ENCODE data around the gene RNF128. TPM values are rescaled to one million over a fixed set of nuclear protein-coding genes. Genes with fewer than 3 reads are reported as not detected.

Gene RNF128, protein sequence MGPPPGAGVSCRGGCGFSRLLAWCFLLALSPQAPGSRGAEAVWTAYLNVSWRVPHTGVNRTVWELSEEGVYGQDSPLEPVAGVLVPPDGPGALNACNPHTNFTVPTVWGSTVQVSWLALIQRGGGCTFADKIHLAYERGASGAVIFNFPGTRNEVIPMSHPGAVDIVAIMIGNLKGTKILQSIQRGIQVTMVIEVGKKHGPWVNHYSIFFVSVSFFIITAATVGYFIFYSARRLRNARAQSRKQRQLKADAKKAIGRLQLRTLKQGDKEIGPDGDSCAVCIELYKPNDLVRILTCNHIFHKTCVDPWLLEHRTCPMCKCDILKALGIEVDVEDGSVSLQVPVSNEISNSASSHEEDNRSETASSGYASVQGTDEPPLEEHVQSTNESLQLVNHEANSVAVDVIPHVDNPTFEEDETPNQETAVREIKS
- total RNA-seq: not detected

DNA sequence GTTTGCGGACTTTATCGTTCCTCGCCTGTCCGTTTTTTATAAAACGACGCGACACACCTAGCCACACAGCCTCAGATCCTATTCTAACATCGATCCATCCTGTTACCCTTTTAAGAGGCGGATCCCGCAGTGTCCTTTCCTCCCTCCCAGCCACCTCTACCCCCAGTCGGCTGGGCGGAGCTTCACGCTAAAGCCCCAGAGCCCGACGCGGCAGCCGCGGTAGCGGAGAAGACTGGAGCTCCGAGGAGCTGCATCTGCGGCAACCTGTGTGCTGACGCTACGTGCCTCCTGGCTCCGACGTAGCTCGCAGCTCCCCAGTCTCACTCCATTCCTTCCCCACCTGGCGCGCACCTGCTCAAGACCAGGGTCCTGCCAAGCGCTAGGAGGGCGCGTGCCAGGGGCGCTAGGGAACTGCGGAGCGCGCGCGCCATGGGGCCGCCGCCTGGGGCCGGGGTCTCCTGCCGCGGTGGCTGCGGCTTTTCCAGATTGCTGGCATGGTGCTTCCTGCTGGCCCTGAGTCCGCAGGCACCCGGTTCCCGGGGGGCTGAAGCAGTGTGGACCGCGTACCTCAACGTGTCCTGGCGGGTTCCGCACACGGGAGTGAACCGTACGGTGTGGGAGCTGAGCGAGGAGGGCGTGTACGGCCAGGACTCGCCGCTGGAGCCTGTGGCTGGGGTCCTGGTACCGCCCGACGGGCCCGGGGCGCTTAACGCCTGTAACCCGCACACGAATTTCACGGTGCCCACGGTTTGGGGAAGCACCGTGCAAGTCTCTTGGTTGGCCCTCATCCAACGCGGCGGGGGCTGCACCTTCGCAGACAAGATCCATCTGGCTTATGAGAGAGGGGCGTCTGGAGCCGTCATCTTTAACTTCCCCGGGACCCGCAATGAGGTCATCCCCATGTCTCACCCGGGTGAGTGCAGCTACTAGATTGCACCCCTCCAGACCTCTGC, at the start of gene RNF128:
Gene RNF128 (plus strand): TSS at position 217 of the 953 bp plus-strand sequence. CDS start 213 bp downstream, at position 430.
- H3K9me3 Mint-ChIP-seq: no peaks in the 10 kb centered on the region
- peaks cover 5% of the 10 kb centered on the region for H3K4me1 Mint-ChIP-seq (ENCODE audit: low read depth)
- DNase-seq: peak; percentile 43
- no peak within 1 kb of the TSS for H3K27ac Mint-ChIP-seq
- intact Hi-C loops (cut with micrococcal nuclease): loop anchor here (5.0 to 10.0 kb wide), 2 partner anchors 114 to 242 kb away; partner anchors contain the start of gene RADX
- POLR2A ChIA-PET: no interaction called here
- H3K36me3 Mint-ChIP-seq: no peaks in the 10 kb centered on the region
- CTCF ChIA-PET: no interaction called here
- H3K4me3 Mint-ChIP-seq: peak within 1 kb of the TSS; percentile 69
- peaks cover 18% of the 10 kb centered on the region for H3K27me3 Mint-ChIP-seq

DNA sequence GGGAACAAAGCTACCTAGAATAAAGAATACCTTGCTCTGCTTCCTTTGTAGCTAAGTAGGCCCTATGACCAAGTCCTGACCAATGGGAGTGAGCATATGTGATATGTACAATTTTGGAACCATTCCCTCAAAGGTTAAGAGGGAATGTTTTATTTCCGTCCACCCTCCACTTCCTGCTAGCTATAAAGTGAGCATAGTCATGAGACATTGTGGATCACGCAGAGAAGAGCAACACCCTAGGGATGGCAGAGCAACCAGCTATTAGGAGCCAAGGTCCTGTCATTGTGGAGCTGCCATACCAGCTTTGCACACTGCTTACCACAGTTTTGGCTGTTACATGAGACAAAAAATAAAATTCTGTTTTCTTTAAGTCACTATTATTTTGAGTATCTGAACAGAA, 45.8 kb upstream of the RNF128 start:
- CTCF ChIA-PET: no interaction called here
- Mint-ChIP-seq H3K27ac (no peak overlapping the region), H3K36me3 (no peaks in the 10 kb centered on the region), H3K4me3 (no peak overlapping the region), H3K4me1 (ENCODE audit: low read depth) (no peaks in the 10 kb centered on the region), H3K9me3 (no peaks in the 10 kb centered on the region), H3K27me3 (no peaks in the 10 kb centered on the region)
- POLR2A ChIA-PET: no interaction called here
- intact Hi-C loops (cut with micrococcal nuclease): no loop called here
- no peak for DNase-seq

- H3K36me3 Mint-ChIP-seq: no peaks in the 10 kb centered on the region
- H3K4me3 Mint-ChIP-seq: no peak overlapping the region
- intact Hi-C loops (cut with micrococcal nuclease): no loop called here
- no peaks in the 10 kb centered on the region for H3K9me3 Mint-ChIP-seq
- no peaks in the 10 kb centered on the region for H3K27me3 Mint-ChIP-seq
- no peaks in the 10 kb centered on the region for H3K4me1 Mint-ChIP-seq (ENCODE audit: low read depth)
- ChIA-PET CTCF (no interaction called here), POLR2A (no interaction called here)
- no peak for DNase-seq
- no peak overlapping the region for H3K27ac Mint-ChIP-seq
Measured at GRCh38 chrX:106684207-106684606, 42.3 kb upstream of the RNF128 start.

- Mint-ChIP-seq H3K9me3 (no peaks in the 10 kb centered on the region), H3K4me1 (ENCODE audit: low read depth) (no peaks in the 10 kb centered on the region), H3K36me3 (no peaks in the 10 kb centered on the region), H3K27me3 (no peaks in the 10 kb centered on the region), H3K27ac (no peak overlapping the region), H3K4me3 (no peak overlapping the region)
- DNase-seq: no peak
- ChIA-PET POLR2A (no interaction called here), CTCF (no interaction called here)
- intact Hi-C loops (cut with micrococcal nuclease): no loop called here
Measured at GRCh38 chrX:106692425-106693065, 34.0 kb upstream of the RNF128 start.

DNA sequence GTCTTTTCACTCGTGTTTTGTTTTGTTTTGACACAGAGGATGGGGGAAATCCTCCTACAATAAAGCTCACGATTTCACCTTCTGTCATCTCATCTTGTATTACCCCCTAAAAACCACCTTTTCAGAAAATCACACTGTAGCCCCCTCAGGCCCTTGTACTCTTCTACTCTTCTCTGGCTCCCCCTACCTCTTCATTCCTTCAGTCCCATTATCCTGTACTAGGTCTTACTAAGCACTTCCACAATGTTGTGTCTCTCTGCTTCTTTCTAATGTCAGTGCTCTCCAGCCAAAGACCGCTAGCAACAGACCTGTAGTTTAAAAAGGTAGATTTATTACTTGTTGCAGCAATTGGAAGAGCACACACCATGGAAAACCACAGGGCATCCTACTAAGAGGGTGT, 30.0 kb upstream of the RNF128 start:
- no peak for DNase-seq
- intact Hi-C loops (cut with micrococcal nuclease): no loop called here
- peaks cover 1% of the 10 kb centered on the region for H3K27me3 Mint-ChIP-seq
- CTCF ChIA-PET: no interaction called here
- H3K27ac Mint-ChIP-seq: no peak overlapping the region
- H3K9me3 Mint-ChIP-seq: no peaks in the 10 kb centered on the region
- POLR2A ChIA-PET: no interaction called here
- no peaks in the 10 kb centered on the region for H3K4me1 Mint-ChIP-seq (ENCODE audit: low read depth)
- no peak overlapping the region for H3K4me3 Mint-ChIP-seq
- no peaks in the 10 kb centered on the region for H3K36me3 Mint-ChIP-seq

GRCh38 chrX:106698693-106699092, 27.8 kb upstream of the RNF128 start:
- peaks cover 3% of the 10 kb centered on the region for H3K27me3 Mint-ChIP-seq
- intact Hi-C loops (cut with micrococcal nuclease): no loop called here
- H3K36me3 Mint-ChIP-seq: no peaks in the 10 kb centered on the region
- DNase-seq: no peak
- ChIA-PET POLR2A (no interaction called here), CTCF (no interaction called here)
- H3K9me3 Mint-ChIP-seq: no peaks in the 10 kb centered on the region
- no peaks in the 10 kb centered on the region for H3K4me1 Mint-ChIP-seq (ENCODE audit: low read depth)
- H3K4me3 Mint-ChIP-seq: no peak overlapping the region
- H3K27ac Mint-ChIP-seq: no peak overlapping the region

GRCh38 chrX:106702636-106703035, 23.9 kb upstream of the RNF128 start:
- H3K27me3 Mint-ChIP-seq: peaks cover 3% of the 10 kb centered on the region
- H3K27ac Mint-ChIP-seq: no peak overlapping the region
- POLR2A ChIA-PET: no interaction called here
- peaks cover under 1% of the 10 kb centered on the region for H3K4me1 Mint-ChIP-seq (ENCODE audit: low read depth)
- no peak for DNase-seq
- intact Hi-C loops (cut with micrococcal nuclease): no loop called here
- H3K9me3 Mint-ChIP-seq: no peaks in the 10 kb centered on the region
- no peak overlapping the region for H3K4me3 Mint-ChIP-seq
- H3K36me3 Mint-ChIP-seq: no peaks in the 10 kb centered on the region
- CTCF ChIA-PET: no interaction called here

GRCh38 chrX:106706466-106706865, 20.0 kb upstream of the RNF128 start:
- CTCF ChIA-PET: no interaction called here
- DNase-seq: no peak
- Mint-ChIP-seq H3K4me3 (no peak overlapping the region), H3K4me1 (ENCODE audit: low read depth) (peaks cover 5% of the 10 kb centered on the region), H3K36me3 (no peaks in the 10 kb centered on the region), H3K27me3 (peaks cover 2% of the 10 kb centered on the region), H3K27ac (no peak overlapping the region), H3K9me3 (no peaks in the 10 kb centered on the region)
- POLR2A ChIA-PET: no interaction called here
- intact Hi-C loops (cut with micrococcal nuclease): no loop called here

DNA sequence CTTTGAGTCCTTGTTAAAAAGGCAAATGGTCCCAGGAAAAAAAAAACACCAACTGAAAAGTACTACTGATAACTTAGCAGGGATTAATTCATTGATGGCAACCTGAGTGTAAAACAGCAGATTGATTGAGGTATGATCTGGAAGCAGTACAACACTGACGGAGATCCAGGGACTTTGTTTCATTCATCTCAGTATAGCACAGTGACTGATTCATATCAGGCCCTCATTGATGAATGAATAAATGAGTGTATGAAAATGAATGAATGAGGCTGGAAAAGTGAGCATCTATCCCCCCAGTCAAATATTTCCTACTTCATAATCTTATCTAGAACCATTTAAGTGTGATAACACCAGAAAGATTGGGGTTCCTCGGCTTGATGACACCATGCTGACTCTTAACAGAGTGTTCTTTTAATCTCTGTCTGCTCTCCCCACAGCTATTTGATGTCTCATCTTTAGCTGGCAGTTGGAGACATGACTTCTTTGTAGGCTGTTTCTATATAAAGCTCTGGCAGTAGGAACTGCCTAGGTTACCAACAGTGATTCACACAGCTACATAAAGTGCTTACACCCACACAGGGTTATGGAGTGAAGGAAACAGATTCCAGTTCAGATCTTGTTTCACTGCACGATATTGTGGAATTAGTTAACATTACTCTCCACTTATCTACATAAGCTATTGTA, 18.6 kb upstream of the RNF128 start:
- CTCF ChIA-PET: no interaction called here
- H3K4me1 Mint-ChIP-seq (ENCODE audit: low read depth): peaks cover 5% of the 10 kb centered on the region
- POLR2A ChIA-PET: no interaction called here
- H3K36me3 Mint-ChIP-seq: no peaks in the 10 kb centered on the region
- DNase-seq: no peak
- no peak overlapping the region for H3K27ac Mint-ChIP-seq
- no peaks in the 10 kb centered on the region for H3K9me3 Mint-ChIP-seq
- no peaks in the 10 kb centered on the region for H3K27me3 Mint-ChIP-seq
- intact Hi-C loops (cut with micrococcal nuclease): no loop called here
- no peak overlapping the region for H3K4me3 Mint-ChIP-seq

GRCh38 chrX:106710771-106711170, 15.7 kb upstream of the RNF128 start:
- H3K27me3 Mint-ChIP-seq: no peaks in the 10 kb centered on the region
- H3K4me1 Mint-ChIP-seq (ENCODE audit: low read depth): peaks cover 5% of the 10 kb centered on the region
- no peaks in the 10 kb centered on the region for H3K36me3 Mint-ChIP-seq
- no peak for DNase-seq
- POLR2A ChIA-PET: no interaction called here
- H3K9me3 Mint-ChIP-seq: no peaks in the 10 kb centered on the region
- H3K4me3 Mint-ChIP-seq: no peak overlapping the region
- no peak overlapping the region for H3K27ac Mint-ChIP-seq
- intact Hi-C loops (cut with micrococcal nuclease): no loop called here
- CTCF ChIA-PET: no interaction called here

DNA sequence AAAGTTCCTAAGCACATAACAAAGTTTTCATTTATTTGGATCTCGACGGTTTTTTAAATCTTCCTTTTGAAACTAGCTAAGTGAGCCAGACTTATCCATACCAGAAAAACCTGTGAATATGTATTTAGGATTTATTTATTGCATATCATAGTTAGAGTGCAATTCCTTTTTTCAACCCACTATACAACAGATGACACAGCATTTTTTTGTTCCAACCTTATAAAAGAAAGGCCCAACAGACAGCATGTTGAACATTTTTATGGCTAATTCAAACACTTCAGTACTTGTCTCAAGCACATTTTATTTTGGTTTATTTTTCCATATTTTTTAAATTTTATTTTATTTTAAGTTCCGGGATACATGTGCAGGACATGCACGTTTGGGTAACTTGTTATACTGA, 15.1 kb upstream of the RNF128 start:
- H3K27me3 Mint-ChIP-seq: peaks cover 3% of the 10 kb centered on the region
- intact Hi-C loops (cut with micrococcal nuclease): no loop called here
- no peaks in the 10 kb centered on the region for H3K36me3 Mint-ChIP-seq
- POLR2A ChIA-PET: no interaction called here
- no peaks in the 10 kb centered on the region for H3K9me3 Mint-ChIP-seq
- CTCF ChIA-PET: no interaction called here
- H3K4me1 Mint-ChIP-seq (ENCODE audit: low read depth): peaks cover 5% of the 10 kb centered on the region
- H3K27ac Mint-ChIP-seq: no peak overlapping the region
- H3K4me3 Mint-ChIP-seq: no peak overlapping the region
- no peak for DNase-seq

DNA sequence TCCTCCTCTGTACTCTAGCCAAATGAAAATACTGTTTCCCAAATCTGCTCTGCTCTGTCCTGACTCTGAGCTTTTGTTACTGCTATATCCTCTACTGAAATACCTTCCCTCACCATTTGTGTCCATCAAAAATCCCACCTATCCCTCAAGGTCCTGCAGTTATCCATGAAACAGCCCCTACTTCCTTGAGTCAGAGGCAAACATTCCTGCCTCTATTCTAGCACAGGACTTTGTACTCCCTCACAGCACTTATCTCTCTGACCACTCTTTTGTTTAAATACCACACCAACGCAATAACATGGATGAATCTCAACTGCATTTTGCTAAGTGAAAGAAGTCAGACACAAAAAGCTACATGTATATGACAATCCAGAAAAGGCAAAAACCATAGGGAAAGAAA, 10.5 kb upstream of the RNF128 start:
- Mint-ChIP-seq H3K27ac (no peak overlapping the region), H3K9me3 (no peaks in the 10 kb centered on the region), H3K4me1 (ENCODE audit: low read depth) (no peaks in the 10 kb centered on the region), H3K27me3 (peaks cover 4% of the 10 kb centered on the region), H3K36me3 (no peaks in the 10 kb centered on the region), H3K4me3 (no peak overlapping the region)
- CTCF ChIA-PET: no interaction called here
- POLR2A ChIA-PET: no interaction called here
- intact Hi-C loops (cut with micrococcal nuclease): no loop called here
- no peak for DNase-seq
